Panc1 (cell line): ENCODE measurements around the gene GRK6. TPM values are rescaled to one million over a fixed set of nuclear protein-coding genes. Genes with fewer than 3 reads are reported as not detected.

Experiments used
- ATAC-seq: fragments of 200-7000 bp; cut with Tn5 transposase; 2 replicates; pipeline ENCODE4 v1.9.1; 2020; ENCODE audit warnings: mild to moderate bottlenecking, moderate library complexity
- BruUV-seq: library from RNA; stranded (reverse); fragments of 400-500 nt; replicated peaks from 2 replicates; lab custom pipeline; 2021; lab: Mats Ljungman, UMichigan
- CTCF ChIA-PET: fragments of 300-600 bp; sonication (Branson Sonifier 250); formaldehyde crosslinking; loops from one replicate; lab custom pipeline; 2022; ENCODE audit warnings: antibody characterized with exemption; lab: Charles Lee
- POLR2A ChIA-PET: fragments of 300-600 bp; sonication (Branson Sonifier 250); formaldehyde crosslinking; loops from one replicate; lab custom pipeline; 2022; ENCODE audit warnings: antibody characterized with exemption; lab: Charles Lee
- DNase-seq: peaks from one replicate; pipeline ENCODE4 v3.0.0-alpha.2; 2010; ENCODE audit warnings: low read depth, low spot score
- H3K27ac ChIP-seq: 2 replicates; pipeline ENCODE4 v1.5.1; 2011; ENCODE audit warnings: mild to moderate bottlenecking, low read length, inconsistent platforms
- H3K27me3 ChIP-seq: fragments of 200-500 bp; sonication (Bioruptor generic); 2 replicates; pipeline ENCODE4 v1.6.0; 2014; ENCODE audit warnings: low read length, inconsistent platforms; ENCODE audit not compliant: control insufficient read depth, insufficient read depth
- H3K36me3 ChIP-seq: fragments of 200-500 bp; sonication (Bioruptor generic); 2 replicates; pipeline ENCODE4 v1.5.1; 2014; ENCODE audit warnings: inconsistent platforms, mild to moderate bottlenecking, low read length, moderate library complexity; ENCODE audit not compliant: control insufficient read depth, insufficient read depth
- H3K4me1 ChIP-seq: 2 replicates; pipeline ENCODE4 v1.5.1; 2011; ENCODE audit warnings: inconsistent platforms, mild to moderate bottlenecking, low read length, moderate library complexity; ENCODE audit not compliant: control insufficient read depth, insufficient read depth
- H3K4me3 ChIP-seq, 2 experiments: 2 replicates each; pipeline ENCODE4 v1.5.1; 2011 to 2012; ENCODE audit warnings: low read depth in 2 of 2, low read length in 2 of 2, mild to moderate bottlenecking in 2 of 2, inconsistent platforms in 1 of 2, moderate library complexity in 1 of 2
- H3K9me3 ChIP-seq: fragments of 200-500 bp; sonication (Bioruptor generic); 2 replicates; pipeline ENCODE4 v1.5.1; 2014; ENCODE audit warnings: low read depth, mild to moderate bottlenecking, inconsistent platforms, low read length, moderate library complexity; ENCODE audit not compliant: control insufficient read depth, insufficient read depth
- CTCF ChIP-seq: fragments of 450-650 bp; IDR thresholded peaks from 2 replicates; pipeline ENCODE4 v1.5.1; 2017; ENCODE audit warnings: mild to moderate bottlenecking
- POLR2AphosphoS5 ChIP-seq: IDR thresholded peaks from 2 replicates; pipeline ENCODE4 v1.6.1; 2012; ENCODE audit warnings: mild to moderate bottlenecking, low read depth, low read length, moderate library complexity
- REST ChIP-seq, 2 experiments: IDR thresholded peaks; 2 replicates each; pipeline ENCODE4 v1.6.1; 2011 to 2012; ENCODE audit warnings: low read depth in 2 of 2, control low read depth in 1 of 2, low read length in 1 of 2, mild to moderate bottlenecking in 1 of 2, moderate library complexity in 1 of 2; ENCODE audit not compliant: insufficient read depth in 1 of 2
- SIN3A ChIP-seq: IDR thresholded peaks from 2 replicates; pipeline ENCODE4 v1.6.1; 2012; ENCODE audit warnings: low read depth, mild to moderate bottlenecking, low read length, moderate library complexity, borderline replicate concordance; ENCODE audit not compliant: insufficient read depth
- TCF7L2 ChIP-seq: IDR thresholded peaks from 2 replicates; pipeline ENCODE4 v1.6.1; 2011; ENCODE audit warnings: mild to moderate bottlenecking, low read depth, low read length, inconsistent platforms
- in situ Hi-C: cut with HindIII; loops from 2 replicates; pipeline ENCODE4 v1.10.0; 2016; ENCODE audit warnings: low sequenced_read_pairs, low pct_unique_long_range_greater_than_20kb
- intact Hi-C: fragments of 100-400 bp; cut with micrococcal nuclease; formaldehyde crosslinking; loops from one replicate; pipeline ENCODE4 v1.10.0; 2022; ENCODE audit not compliant: unreplicated experiment
- total RNA-seq: library from RNA; stranded (reverse); gene quantifications from one replicate; pipeline ENCODE4 v1.2.1, GENCODE V29; 2021; ENCODE audit not compliant: unreplicated experiment

The GRK6 gene
- total RNA-seq, 1 experiment from 2014 or later, result 56.1 TPM

GRCh38 chr5:177471610-177472356, 45.3 kb downstream of the GRK6 start:
- intact Hi-C loops, result no loop called here

More at GRCh38 chr5:177471610-177472356, 45.3 kb downstream of the GRK6 start:
- ATAC-seq (no peak), DNase-seq (no peak)
- Histone ChIP-seq H3K9me3 (no peaks in the 10 kb centered on the region), H3K27ac (peak overlapping the region; percentile 79), H3K4me1 (peaks cover 34% of the 10 kb centered on the region), H3K36me3 (no peaks in the 10 kb centered on the region; the same call in 1 of the 2 replicates), H3K4me3 (peak overlapping the region; percentile 75 to 78), H3K27me3 (no peaks in the 10 kb centered on the region)
- ChIA-PET CTCF (interaction anchor here (0.7 kb wide), 1 partner anchor 14 kb away, joined by 6 read pairs; no protein-coding TSS in a partner anchor), POLR2A (interaction anchor here (0.5 to 1.2 kb wide), 2 partner anchors 11 to 25 kb away, joined by 4 to 6 read pairs; partner anchors contain the start of gene PDLIM7)
- BruUV-seq, result no TSS peak
- TF ChIP-seq TCF7L2, result no peak
- TF ChIP-seq REST (IDR thresholded peaks at IDR 0.05; ENCODE audit: insufficient read depth in 1 of 2, low read depth in 2 of 2, low read length in 1 of 2), result no peak
- no peak for TF ChIP-seq POLR2AphosphoS5
- TF ChIP-seq CTCF, result no peak
- no peak for TF ChIP-seq SIN3A
- in situ Hi-C loops, result no loop called here
